Measurements from ENCODE around the gene MAP3K21.
A peak's percentile ranks its signal among the peaks of the same experiment; 100 is the strongest.

MAP3K21 gene

GRCh38 chr1:233326811-233327650 is 493 bp upstream of the MAP3K21 start:
- DNase-seq: peak; percentile 87

- peak; percentile 60 for DNase-seq
These were observed 808 bp downstream of the MAP3K21 start for GRCh38 chr1:233328142-233328921.

- no peak for DNase-seq
These were observed 4.4 kb downstream of the MAP3K21 start for GRCh38 chr1:233331676-233332519.

GRCh38 chr1:233333086-233333485 is 5.6 kb downstream of the MAP3K21 start:
- no peak for DNase-seq

- DNase-seq: no peak
These were observed 6.6 kb downstream of the MAP3K21 start for GRCh38 chr1:233334092-233334491.

GRCh38 chr1:233336554-233337456 is 9.3 kb downstream of the MAP3K21 start:
- DNase-seq: no peak

GRCh38 chr1:233337505-233337904 is 10.0 kb downstream of the MAP3K21 start:
- DNase-seq: no peak

- DNase-seq: no peak
These were observed 10.6 kb downstream of the MAP3K21 start for GRCh38 chr1:233338102-233338501.

GRCh38 chr1:233340031-233340555 is 12.6 kb downstream of the MAP3K21 start:
- DNase-seq: no peak

GRCh38 chr1:233340966-233341516 is 13.5 kb downstream of the MAP3K21 start:
- DNase-seq: no peak

- DNase-seq: no peak
These were observed 14.6 kb downstream of the MAP3K21 start for GRCh38 chr1:233342086-233342485.

- DNase-seq: no peak
These were observed 15.7 kb downstream of the MAP3K21 start for GRCh38 chr1:233343262-233343661.

GRCh38 chr1:233347338-233347737 is 19.8 kb downstream of the MAP3K21 start:
- no peak for DNase-seq

GRCh38 chr1:233349137-233349536 is 21.6 kb downstream of the MAP3K21 start:
- no peak for DNase-seq

- DNase-seq: no peak
These were observed 27.5 kb downstream of the MAP3K21 start for GRCh38 chr1:233354983-233355382.

- no peak for DNase-seq
These were observed 28.5 kb downstream of the MAP3K21 start for GRCh38 chr1:233355841-233356704.

GRCh38 chr1:233356705-233356987 is 29.1 kb downstream of the MAP3K21 start:
- no peak for DNase-seq

GRCh38 chr1:233357595-233358397 is 30.3 kb downstream of the MAP3K21 start:
- DNase-seq: no peak

GRCh38 chr1:233359431-233359830 is 31.9 kb downstream of the MAP3K21 start:
- DNase-seq: no peak

GRCh38 chr1:233359905-233360304 is 32.4 kb downstream of the MAP3K21 start:
- DNase-seq: no peak
